Posterior cingulate gyrus (tissue), 11 donors: ENCODE measurements around the gene PCED1A.
"Not testable (repeated sequence)": the region's sequence is repeated elsewhere in the genome, so short reads cannot be mapped to it uniquely, and the experiment has no call there.

Experiments used
- DNase-seq, 10 donors: peaks; one replicate each; pipeline versions ENCODE4 v3.0.0 to v3.0.0-alpha.2; 2020 to 2021; ENCODE audit warnings: mixed read lengths in 3 of 10
- intact Hi-C: fragments of 100-400 bp; cut with DNase I; formaldehyde crosslinking; loops from one replicate; pipeline ENCODE4 v1.15.1; 2023

PCED1A gene

DNA sequence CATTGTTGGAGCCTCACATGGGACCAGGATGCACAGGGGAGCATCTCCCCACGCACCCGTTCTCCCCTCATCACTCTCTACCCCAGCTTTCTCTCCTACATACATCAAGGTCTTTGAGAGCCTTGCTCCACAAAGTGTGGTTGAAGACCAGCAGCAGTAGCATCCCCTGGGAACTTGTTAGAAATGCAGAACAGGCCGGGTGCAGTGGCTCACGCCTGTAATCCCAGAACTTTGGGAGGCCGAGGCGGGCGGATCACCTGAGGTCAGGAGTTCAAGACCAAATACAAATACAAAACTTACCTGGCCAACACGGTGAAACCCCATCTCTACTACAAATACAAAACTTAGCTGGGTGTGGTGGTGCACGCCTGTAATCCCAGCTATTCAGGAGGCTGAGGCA is 32.5 kb downstream of the PCED1A start:
- intact Hi-C loops, result not testable (repeated sequence)
- DNase-seq, result peak in 1 of 10 donors; percentile 25

DNA sequence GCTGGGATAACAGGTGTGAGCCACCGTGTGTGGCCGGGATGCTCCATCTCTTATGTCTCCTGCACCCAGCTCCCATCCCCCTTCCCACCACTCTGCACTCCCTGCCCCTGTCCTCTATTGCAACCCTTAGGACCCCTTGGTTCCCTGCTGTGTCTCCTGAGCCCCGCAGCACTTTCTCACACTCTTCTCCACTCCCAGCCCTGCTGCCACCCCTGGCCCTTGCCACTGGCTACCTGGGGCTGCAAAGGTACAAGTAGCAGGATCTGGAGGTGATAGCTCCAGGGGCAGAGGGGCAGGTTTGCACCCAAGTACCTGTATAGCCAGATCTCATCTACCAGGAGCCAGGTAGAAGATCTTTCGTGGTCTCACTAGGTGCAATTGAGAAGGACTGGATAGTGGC is 33.4 kb downstream of the PCED1A start:
- peak in 1 of 10 donors; percentile 21 for DNase-seq
- intact Hi-C loops, result no loop called here

DNA sequence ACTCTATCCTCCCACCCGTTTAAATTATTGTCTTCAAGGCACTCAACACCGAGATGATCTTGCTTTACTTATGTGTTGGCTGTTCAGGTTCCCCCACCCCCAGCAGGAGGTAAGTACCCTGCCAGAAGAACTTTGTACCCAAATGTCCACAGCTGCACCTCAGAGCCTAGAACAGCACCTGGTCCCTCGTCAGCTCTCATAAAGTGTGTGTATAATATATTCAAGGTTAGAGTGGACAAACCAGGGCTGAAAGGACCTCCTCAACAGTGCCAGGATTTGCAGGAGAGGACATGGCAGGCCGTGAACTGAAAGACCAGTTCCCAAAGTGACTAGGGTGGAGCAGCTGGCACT is 34.1 kb downstream of the PCED1A start:
- DNase-seq, result no peak

DNA sequence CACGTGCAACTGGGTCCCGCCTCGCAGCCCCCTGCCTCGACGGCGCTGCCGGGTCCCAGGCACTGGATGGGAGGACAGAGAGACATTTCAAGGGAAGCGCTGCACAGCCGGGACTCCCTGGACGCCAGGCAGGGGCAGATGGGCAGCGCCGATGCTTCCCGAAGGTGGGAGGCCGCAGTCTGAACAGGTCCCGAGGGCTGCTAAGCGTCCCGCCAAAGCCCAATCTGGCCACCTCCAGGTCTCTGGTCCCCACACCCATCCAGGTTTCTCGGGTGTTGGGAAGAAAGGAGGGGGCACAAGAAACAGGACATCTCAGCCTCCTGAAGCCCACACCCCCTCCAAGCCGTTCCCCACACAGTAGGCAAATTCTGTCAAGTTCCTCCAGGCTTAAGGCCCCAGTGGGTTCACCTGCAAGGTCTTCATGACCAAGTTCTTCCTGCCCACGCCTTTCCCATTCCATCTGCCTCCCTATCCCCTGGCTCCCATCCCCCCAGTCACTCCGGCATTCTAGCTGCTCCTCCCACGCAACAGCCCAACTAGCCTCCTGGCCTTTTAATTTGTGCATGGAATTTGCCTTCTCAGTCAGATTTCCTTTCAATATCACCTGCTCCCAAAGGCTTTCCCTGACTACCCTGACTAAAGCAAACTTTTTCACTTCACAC is 34.6 kb downstream of the PCED1A start:
- DNase-seq, result peak in 1 of 10 donors; percentile 36
- intact Hi-C loops, result no loop called here

More for the DNA sequence above, 34.1 kb downstream of the PCED1A start:
- intact Hi-C loops, result no loop called here

DNA sequence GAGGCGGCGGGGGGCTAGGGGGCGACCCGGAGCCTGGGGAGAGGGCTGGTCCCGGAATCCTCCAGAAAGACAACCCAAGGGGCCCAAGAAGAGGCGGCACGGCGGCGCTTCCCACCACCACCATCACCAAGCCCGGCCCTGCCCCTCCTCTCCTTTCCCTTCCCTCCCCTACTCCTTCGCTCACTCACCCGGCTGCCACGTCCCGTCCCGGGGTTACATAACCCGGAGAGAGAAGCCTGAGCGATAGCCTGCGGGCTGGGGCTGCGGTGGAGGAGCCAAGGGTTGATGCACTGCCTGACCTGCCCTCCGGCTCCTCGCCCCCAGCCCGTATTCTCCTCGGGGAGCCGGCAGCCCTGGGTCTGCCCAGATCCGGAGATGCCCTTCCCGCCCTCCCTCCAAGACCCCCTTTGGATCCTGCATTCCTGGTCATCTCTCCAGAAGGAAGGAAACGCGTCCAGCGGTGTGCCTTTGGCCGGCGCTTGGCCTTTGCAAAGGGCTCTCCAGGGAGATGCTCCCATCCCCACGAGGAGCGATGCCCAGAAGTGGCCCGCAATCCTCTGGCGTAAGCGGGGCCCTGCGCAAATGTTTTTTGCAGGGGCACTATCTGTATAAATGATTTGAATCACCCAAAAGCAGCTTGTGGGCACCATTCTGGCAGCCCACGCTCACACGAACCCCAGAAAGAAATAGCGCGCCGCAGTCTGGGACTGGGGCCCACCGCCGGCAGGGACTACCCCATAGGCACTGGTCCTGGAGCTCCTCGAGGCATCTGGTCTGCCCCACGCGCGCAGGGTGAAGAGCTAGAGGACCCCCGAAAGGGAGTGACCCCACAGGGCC is 35.4 kb downstream of the PCED1A start:
- intact Hi-C loops, result no loop called here
- DNase-seq, result peak in 1 of 10 donors; percentile 57

DNA sequence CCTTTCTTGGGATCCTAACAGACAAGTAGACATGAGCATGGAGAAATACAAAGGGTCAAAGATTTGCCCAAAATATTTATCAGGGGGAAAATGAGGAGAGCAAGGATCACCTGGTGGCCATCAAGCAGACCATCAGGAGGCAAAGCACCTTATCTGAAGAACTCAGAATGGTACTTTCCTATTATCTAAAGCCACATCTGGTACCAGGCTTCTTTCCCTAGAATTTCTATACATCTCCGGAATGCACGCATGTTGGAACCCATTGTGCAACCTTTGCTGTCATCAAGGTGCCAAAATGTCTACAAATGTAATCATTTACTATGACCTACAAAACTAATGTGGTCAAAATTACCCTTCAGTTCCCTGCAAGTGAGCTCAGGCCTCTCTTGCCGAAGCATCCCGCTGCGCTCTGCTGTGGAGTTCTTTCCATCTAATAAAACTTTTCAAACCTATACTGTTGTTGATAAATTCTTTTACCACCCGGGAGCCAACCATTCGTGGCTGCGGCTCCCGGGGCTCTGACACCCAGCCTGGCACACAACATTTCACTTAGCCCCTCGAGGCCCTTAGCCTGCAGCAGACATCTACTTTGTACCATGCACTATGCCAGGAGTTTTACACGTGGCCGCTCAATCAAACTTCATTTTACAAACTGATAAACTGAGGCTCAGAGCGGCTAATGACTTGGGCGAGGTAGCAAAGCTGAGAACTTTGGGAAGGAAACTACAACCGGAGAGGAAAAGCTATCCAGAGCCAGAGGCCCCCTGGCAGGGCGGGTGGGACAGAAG is 36.2 kb downstream of the PCED1A start:
- peak in 1 of 10 donors; percentile 27 for DNase-seq
- intact Hi-C loops, result no loop called here

DNA sequence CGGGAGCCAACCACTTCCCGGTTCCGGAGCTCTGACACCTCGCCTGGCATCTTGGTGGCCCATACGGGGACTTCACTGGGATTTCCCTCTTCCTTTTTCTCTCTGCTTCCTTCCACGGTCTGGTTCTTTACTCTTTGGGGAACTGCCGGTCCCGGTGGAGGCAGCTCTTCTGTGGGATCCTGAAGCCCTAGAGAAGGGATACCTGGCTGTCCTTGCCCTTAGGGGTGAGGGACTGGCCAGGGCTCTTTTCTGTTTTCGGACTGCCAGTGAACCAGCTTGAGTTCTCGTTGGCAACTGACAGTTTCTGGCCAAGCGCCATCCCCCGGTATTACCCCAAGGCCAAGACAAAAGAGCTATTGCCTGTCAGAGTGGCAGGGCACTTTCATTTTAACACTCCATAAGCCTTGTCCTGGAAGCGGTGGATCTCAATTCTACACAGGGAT is 39.1 kb downstream of the PCED1A start:
- peak in 1 of 10 donors; percentile 49 for DNase-seq
- intact Hi-C loops, result no loop called here

DNA sequence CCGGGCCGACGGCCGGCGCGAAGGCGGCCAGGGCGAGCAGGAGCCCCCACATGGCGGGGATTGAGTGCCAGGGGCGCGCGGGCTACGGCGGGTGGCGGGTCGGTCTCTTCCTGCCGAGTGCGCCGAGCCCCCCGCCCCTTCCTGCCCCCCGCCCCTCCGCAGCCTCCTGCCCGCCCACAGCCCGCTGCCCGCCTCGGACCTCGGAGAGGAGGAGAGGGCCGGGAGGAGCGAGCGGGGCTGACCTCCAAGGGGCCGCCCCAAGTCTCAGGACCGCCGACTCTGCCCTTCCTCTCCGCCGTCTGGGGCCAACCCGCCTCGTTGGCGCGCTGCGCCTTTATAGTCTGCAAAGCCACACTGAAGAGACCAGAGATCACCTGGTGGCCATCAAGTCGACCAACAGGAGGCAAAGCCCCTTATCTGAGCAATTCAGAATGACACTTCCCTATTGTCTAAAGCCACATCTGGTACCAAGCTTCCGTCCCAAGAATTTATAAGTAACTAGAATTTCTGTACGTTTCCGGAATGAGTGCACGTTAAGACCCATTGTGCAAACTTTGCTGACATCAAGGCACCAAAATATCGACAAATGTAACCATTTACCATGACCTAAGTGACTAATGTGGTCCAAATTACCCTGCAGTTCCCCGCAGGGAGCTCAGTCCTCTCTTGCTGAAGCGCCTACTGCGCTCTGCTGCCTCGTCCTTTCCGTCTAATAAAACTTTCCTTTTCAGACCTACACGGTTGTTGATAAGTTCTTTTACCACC is 39.8 kb downstream of the PCED1A start, which contains the start of gene CPXM1:
CPXM1 (minus strand) TSS at position 107 of the 765 bp plus-strand sequence; CDS start at position 52, 55 bp downstream.
- DNase-seq, result peak in 1 of 10 donors; percentile 74
- intact Hi-C loops, result no loop called here

DNA sequence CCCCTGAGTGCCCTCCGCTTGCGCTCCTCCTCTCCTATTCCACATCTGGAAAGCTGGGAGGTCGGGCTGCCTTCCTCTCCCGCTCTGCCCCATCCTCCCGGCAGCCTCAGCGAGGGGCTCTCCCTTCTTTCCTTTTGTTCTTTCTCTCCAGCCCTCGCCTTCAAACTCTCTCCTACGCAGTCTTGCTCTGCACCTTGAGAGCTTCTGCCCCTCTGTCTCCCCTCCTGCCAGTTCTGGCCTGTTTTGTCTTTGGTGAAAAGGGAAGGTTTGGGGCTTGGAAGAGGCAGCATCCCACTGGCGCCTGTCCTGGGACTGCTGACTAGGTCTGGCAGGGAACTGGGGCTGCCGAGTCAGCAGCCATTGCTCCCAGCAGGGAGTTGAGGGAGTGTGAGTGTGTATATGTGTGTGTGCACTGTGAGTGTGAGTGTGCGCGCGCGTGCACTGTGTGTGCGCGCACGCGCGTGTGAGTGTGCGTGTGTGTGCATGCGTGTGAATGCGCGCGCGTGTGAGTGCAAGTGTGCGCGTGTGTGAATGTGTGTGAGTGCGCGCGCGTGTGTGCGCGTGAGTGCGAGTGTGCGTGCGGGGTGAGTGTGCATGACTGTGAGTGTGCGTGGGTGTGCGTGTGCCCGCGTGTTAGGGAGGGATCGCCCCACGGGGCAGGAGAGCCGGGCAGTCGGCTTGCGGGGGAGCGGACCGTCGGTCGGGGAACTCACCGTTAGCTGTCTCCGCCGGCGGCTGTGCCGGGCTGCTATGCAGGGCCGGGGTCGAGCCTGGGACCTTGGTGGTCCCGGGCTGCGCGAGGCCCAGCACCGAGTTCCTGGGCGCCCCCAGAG is 40.6 kb downstream of the PCED1A start:
- peak in 1 of 10 donors; percentile 77 for DNase-seq
- intact Hi-C loops, result no loop called here

DNA sequence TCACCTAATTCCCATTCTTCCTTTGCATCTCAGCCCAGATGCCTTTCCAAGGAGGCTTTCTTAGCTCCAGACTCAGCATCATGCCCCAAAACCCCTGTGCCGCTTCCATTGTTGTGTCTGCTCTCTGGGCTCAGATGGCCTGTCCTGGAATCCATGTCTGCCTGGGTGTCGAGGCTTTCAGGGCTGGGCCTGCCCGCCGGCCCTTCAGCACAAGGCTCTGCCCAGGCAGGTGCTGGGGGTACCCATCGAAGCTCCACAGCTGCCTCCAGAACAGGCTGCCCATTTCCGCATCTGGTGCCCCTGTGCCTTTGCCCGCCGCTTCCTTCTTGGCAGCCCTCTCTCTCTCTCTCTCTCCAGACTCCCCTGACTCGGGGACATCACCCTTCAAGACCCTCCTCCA is 41.2 kb downstream of the PCED1A start:
- DNase-seq, result peak in 1 of 10 donors; percentile 75
- intact Hi-C loops, result no loop called here

DNA sequence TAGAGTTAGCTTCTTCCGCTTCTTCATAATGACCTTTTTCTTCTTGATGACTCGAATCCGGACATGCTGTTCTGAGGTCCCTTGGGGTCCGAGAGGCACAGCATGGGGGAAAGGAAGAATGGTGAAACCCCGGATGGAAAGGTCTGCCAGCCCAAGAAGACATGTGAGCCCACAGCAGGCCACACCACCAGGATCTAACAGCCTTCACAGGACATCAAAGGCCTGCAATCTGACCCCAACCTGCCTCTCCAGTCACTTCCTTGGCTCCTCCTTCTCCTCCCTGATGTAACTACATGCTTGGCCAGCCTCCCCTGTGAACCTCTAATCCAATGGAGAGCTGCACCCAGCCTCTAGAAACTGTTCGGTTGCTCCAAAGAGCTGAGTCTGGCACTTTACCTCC is 41.6 kb downstream of the PCED1A start:
- intact Hi-C loops, result no loop called here
- no peak for DNase-seq

DNA sequence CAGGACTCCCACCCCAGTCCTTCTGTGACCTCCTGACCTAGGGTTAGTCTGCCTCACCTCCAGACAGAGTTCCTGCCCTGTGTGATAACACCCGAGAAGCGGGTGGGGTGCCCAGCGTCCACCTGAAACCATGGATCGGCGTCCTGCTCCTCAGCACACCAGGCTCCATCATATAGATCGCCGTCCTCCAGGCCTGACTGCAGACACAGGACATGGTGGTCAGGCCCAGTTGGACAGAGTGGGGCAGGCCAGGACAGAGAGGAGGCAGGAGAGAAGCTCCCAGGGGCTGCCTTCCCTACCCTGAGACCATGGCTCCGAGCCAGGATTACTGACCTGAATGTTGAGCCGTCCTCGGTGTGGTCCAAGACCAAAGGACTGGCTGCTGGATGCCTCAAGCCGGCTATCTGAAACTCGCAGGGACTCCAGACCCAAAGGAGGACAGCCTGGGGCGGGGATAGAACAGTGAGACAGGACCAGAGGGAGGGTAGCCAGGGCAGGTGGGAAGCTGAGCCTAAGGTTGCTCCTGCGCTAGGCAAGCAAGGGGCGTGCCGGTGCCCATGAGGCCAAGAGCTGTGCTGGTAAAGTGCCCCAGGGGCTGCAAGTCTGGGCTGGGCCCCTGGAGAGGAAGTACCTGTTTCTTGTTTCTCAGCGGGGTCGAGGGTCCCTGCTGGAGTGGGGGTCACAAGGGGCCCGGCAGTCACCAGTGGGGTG is 42.2 kb downstream of the PCED1A start:
- DNase-seq, result peak in 1 of 10 donors; percentile 64
- intact Hi-C loops, result no loop called here

DNA sequence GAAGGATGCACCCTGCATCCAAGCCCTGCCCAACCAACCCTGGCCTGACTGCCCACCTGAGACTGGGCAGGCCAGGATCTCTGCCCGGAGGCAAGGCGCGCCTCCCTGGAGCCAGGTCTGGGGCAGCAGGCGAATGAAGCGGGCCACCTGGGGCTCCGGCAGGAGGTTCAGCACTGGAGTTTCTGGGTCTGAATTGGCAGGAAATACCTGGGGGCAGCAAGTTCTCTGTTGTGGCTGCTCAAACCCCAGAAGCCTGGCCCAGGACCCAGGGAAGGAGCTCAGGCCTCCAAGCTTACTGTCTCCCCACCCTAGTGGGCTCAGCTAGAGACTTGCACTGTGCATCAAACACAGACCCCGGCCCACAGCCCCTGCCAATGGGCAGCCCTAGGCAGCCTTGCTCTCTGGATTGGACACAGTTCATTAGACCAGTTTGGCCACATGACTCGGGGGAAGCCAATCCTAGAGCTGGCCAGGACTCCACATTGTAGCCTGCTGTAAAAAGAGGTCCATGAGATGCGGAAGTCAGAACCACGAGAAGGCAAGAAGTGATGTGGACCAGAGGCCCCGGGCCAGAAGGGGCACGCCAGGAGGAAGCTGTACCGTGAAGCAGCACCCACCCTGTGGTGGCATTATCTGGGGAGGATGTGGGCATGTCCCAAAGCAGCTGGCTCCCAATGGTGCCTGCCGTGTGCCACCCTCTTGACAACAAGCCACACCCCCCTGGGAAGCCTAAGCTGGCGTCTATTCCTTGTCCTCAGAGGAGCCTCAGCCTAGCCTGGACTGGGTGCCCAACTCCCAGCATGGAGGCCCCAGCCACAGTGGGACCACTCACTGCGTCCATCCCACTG is 43.1 kb downstream of the PCED1A start:
- peak in 1 of 10 donors; percentile 75 for DNase-seq
- intact Hi-C loops, result no loop called here

DNA sequence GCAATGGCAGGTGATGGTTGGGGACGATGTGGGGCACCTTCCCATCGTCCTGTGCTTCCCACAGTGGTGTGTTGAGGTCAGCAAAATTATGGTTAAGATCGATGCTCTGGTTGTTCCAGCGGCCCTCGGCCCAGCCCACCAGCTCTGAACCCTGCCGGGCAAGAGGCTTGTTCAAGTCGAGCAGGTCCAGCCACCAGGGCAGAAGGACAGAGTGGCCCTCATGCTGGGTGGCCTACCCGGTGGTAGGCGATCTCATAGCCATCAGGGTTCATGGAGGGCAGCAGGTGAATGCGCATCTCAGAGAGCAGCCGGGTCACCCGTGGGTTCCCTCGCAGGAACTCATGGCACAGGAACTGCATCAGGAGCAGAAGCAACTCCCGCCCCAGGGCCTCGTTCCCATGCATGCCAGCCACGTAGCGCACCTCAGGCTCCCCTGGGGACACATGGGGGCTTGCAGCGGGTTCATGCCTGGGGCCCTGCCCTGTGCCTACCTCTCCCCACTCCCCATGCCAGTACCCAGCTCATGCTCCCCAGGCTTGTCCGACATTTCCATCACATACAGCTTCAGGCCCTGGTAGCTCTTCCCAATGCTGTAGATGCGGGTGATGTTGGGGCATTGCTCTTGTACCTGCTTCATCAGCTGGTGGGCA is 44.3 kb downstream of the PCED1A start:
- intact Hi-C loops, result no loop called here

DNA sequence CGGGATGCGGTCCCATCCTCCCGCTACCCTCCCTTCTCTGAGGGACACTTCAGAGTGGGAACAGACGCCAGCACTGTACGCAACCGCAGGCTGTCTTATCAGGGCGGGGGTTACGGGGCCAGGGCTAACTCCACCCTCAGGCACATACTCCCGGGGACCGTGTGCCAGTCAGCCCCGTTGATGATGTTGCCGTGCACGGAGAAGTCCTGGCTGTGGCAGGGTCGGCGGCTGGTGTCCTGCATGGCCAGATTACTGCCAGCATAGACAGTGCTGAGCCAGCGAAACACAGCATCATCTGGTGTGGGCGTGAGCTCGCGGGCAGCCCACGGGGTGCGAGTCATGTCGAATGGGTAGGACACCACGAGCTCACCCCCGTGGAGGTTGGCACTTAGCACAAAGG is 45.0 kb downstream of the PCED1A start:
- DNase-seq, result peak in 1 of 10 donors; percentile 64

More for the DNA sequence above, 44.3 kb downstream of the PCED1A start:
- peak in 1 of 10 donors; percentile 73 for DNase-seq

DNA sequence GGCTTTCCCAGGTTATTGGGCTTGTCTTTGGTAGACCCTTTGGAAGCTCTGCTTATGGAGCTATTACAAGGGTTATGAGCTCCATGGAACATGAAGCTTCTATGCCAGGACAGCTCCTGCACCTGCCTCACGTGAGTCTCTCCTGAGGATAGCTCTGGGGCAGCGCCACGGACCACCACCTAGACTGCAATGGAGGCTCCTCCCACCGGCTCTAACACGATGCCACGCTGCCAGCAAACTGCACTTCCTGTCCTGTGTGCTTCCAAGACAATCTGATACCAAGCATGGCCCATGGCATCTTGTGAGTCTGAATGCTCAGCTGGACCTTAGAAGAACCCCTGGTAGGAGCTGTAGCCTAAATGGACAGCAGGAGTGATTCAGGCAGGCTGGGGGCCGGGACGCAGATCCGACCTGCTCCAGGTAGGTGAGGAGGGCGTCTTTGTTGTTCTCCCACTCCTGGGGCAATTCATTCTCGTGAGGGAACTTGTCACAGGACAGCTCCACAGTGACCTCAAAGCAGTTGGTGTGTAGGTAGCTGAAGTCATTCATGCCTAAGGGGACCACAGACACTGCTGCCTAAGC is 45.5 kb downstream of the PCED1A start:
- DNase-seq, result peak in 1 of 10 donors; percentile 65
- intact Hi-C loops, result no loop called here

More for the DNA sequence above, 45.0 kb downstream of the PCED1A start:
- intact Hi-C loops, result no loop called here
